Activated CD4-positive, alpha-beta memory T cell treated with anti-CD3 and anti-CD28 coated beads, Interleukin-2, amount 10 ng/mL, durations not matched to agents 7 days and 5 days (primary cell): ENCODE results near the gene CASP3. TPM values are rescaled to one million over a fixed set of nuclear protein-coding genes. Genes with fewer than 3 reads are reported as not detected.
"Not testable (repeated sequence)": the region's sequence is repeated elsewhere in the genome, so short reads cannot be mapped to it uniquely, and the experiment has no call there.

ENCODE experiments used
- CTCF ChIA-PET: fragments of 350-600 bp; sonication (Branson Sonifier 250); formaldehyde crosslinking; loops from one replicate; lab custom pipeline; 2021; ENCODE audit warnings: antibody characterized with exemption, inconsistent platforms; lab: Charles Lee
- POLR2A ChIA-PET: fragments of 350-600 bp; sonication (Branson Sonifier 250); formaldehyde crosslinking; loops from one replicate; lab custom pipeline; 2021; ENCODE audit warnings: antibody characterized with exemption; lab: Charles Lee
- DNase-seq: peaks from one replicate; pipeline ENCODE4 v3.0.0-alpha.2; 2020
- H3K27ac Mint-ChIP-seq: one replicate; pipeline ENCODE4 v1.8.0; 2021; ENCODE audit warnings: mild to moderate bottlenecking, mixed read lengths
- H3K27me3 Mint-ChIP-seq: one replicate; pipeline ENCODE4 v1.8.0; 2021; ENCODE audit warnings: mixed read lengths
- H3K36me3 Mint-ChIP-seq: one replicate; pipeline ENCODE4 v1.8.0; 2021; ENCODE audit warnings: low read depth, mixed read lengths
- H3K4me1 Mint-ChIP-seq: one replicate; pipeline ENCODE4 v1.8.0; 2021; ENCODE audit warnings: mixed read lengths
- H3K4me3 Mint-ChIP-seq: one replicate; pipeline ENCODE4 v1.8.0; 2021; ENCODE audit warnings: mild to moderate bottlenecking, mixed read lengths
- H3K9me3 Mint-ChIP-seq: one replicate; pipeline ENCODE4 v1.8.0; 2021; ENCODE audit warnings: mixed read lengths
- total RNA-seq, 2 experiments: library from RNA; stranded (reverse); gene quantifications; one replicate each; pipeline ENCODE4 v1.2.3, GENCODE V29; 2021

Gene CASP3
- total RNA-seq, 2 experiments from 2014 or later = 71.4 to 77.1 TPM

- DNase-seq = no peak
- H3K27me3 Mint-ChIP-seq = peaks cover 24% of the 10 kb centered on the region
- CTCF ChIA-PET = no interaction called here
- POLR2A ChIA-PET = no interaction called here
- no peak overlapping the region for H3K27ac Mint-ChIP-seq
- H3K9me3 Mint-ChIP-seq = peaks cover 13% of the 10 kb centered on the region
- H3K36me3 Mint-ChIP-seq = no peaks in the 10 kb centered on the region
- no peak overlapping the region for H3K4me3 Mint-ChIP-seq
- H3K4me1 Mint-ChIP-seq = no peaks in the 10 kb centered on the region
Observed at GRCh38 chr4:184599492-184600135, 49.6 kb downstream of the CASP3 start.

- H3K4me3 Mint-ChIP-seq = no peak overlapping the region
- no peak overlapping the region for H3K27ac Mint-ChIP-seq
- DNase-seq = no peak
- H3K36me3 Mint-ChIP-seq = no peaks in the 10 kb centered on the region
- POLR2A ChIA-PET = no interaction called here
- H3K27me3 Mint-ChIP-seq = peaks cover 27% of the 10 kb centered on the region
- CTCF ChIA-PET = no interaction called here
- H3K4me1 Mint-ChIP-seq = no peaks in the 10 kb centered on the region
- H3K9me3 Mint-ChIP-seq = peaks cover 9% of the 10 kb centered on the region
Observed at GRCh38 chr4:184598753-184599491, 50.3 kb downstream of the CASP3 start.

- H3K27me3 Mint-ChIP-seq = peaks cover 18% of the 10 kb centered on the region
- ChIA-PET POLR2A (no interaction called here), CTCF (no interaction called here)
- no peak for DNase-seq
- no peaks in the 10 kb centered on the region for H3K9me3 Mint-ChIP-seq
- no peak overlapping the region for H3K4me3 Mint-ChIP-seq
- H3K4me1 Mint-ChIP-seq = no peaks in the 10 kb centered on the region
- no peak overlapping the region for H3K27ac Mint-ChIP-seq
- H3K36me3 Mint-ChIP-seq = no peaks in the 10 kb centered on the region
Observed at GRCh38 chr4:184596617-184597185, 52.5 kb downstream of the CASP3 start.

- peaks cover 12% of the 10 kb centered on the region for H3K27me3 Mint-ChIP-seq
- H3K9me3 Mint-ChIP-seq = no peaks in the 10 kb centered on the region
- H3K27ac Mint-ChIP-seq = no peak overlapping the region
- no peak overlapping the region for H3K4me3 Mint-ChIP-seq
- ChIA-PET CTCF (no interaction called here), POLR2A (no interaction called here)
- no peaks in the 10 kb centered on the region for H3K4me1 Mint-ChIP-seq
- H3K36me3 Mint-ChIP-seq = no peaks in the 10 kb centered on the region
- no peak for DNase-seq
Observed at GRCh38 chr4:184596044-184596616, 53.1 kb downstream of the CASP3 start.

- Mint-ChIP-seq H3K9me3 (no peaks in the 10 kb centered on the region), H3K4me3 (no peak overlapping the region), H3K4me1 (no peaks in the 10 kb centered on the region), H3K27ac (no peak overlapping the region), H3K36me3 (no peaks in the 10 kb centered on the region), H3K27me3 (peaks cover 9% of the 10 kb centered on the region)
- CTCF ChIA-PET = no interaction called here
- POLR2A ChIA-PET = no interaction called here
- no peak for DNase-seq
Observed at GRCh38 chr4:184595430-184595829, 53.8 kb downstream of the CASP3 start.

- Mint-ChIP-seq H3K4me3 (no peak overlapping the region), H3K27me3 (peaks cover 7% of the 10 kb centered on the region), H3K9me3 (no peaks in the 10 kb centered on the region), H3K36me3 (no peaks in the 10 kb centered on the region), H3K4me1 (no peaks in the 10 kb centered on the region), H3K27ac (no peak overlapping the region)
- no peak for DNase-seq
- ChIA-PET POLR2A (no interaction called here), CTCF (no interaction called here)
Observed at GRCh38 chr4:184593461-184593860, 55.8 kb downstream of the CASP3 start.

GRCh38 chr4:184591747-184592270 lies 57.4 kb downstream of the CASP3 start:
- H3K27ac Mint-ChIP-seq, H3K27me3 Mint-ChIP-seq, H3K4me3 Mint-ChIP-seq, H3K4me1 Mint-ChIP-seq, H3K36me3 Mint-ChIP-seq, POLR2A ChIA-PET, CTCF ChIA-PET, DNase-seq, H3K9me3 Mint-ChIP-seq: not testable (repeated sequence)

GRCh38 chr4:184591070-184591677 lies 58.1 kb downstream of the CASP3 start:
- Mint-ChIP-seq H3K36me3 (no peaks in the 10 kb centered on the region), H3K27me3 (peaks cover 7% of the 10 kb centered on the region), H3K27ac (no peak overlapping the region), H3K4me1 (no peaks in the 10 kb centered on the region), H3K4me3 (no peak overlapping the region), H3K9me3 (no peaks in the 10 kb centered on the region)
- ChIA-PET POLR2A (no interaction called here), CTCF (interaction anchor here (1.1 kb wide), 1 partner anchor 16 kb away, joined by 3 read pairs; no protein-coding TSS in a partner anchor)
- DNase-seq = no peak

GRCh38 chr4:184590196-184590595 lies 59.1 kb downstream of the CASP3 start:
- no peak for DNase-seq
- Mint-ChIP-seq H3K27me3 (peaks cover 5% of the 10 kb centered on the region), H3K36me3 (no peaks in the 10 kb centered on the region), H3K4me3 (no peak overlapping the region), H3K9me3 (no peaks in the 10 kb centered on the region), H3K4me1 (peaks cover 2% of the 10 kb centered on the region), H3K27ac (no peak overlapping the region)
- CTCF ChIA-PET = no interaction called here
- POLR2A ChIA-PET = no interaction called here

- Mint-ChIP-seq H3K4me1 (peaks cover 10% of the 10 kb centered on the region), H3K36me3 (no peaks in the 10 kb centered on the region), H3K27ac (no peak overlapping the region), H3K4me3 (no peak overlapping the region), H3K27me3 (peaks cover 3% of the 10 kb centered on the region), H3K9me3 (no peaks in the 10 kb centered on the region)
- POLR2A ChIA-PET = no interaction called here
- no peak for DNase-seq
- CTCF ChIA-PET = no interaction called here
Observed at GRCh38 chr4:184588893-184589292, 60.4 kb downstream of the CASP3 start.

GRCh38 chr4:184587701-184588100 lies 61.5 kb downstream of the CASP3 start:
- peaks cover 3% of the 10 kb centered on the region for H3K27me3 Mint-ChIP-seq
- no peaks in the 10 kb centered on the region for H3K9me3 Mint-ChIP-seq
- DNase-seq = no peak
- peaks cover 15% of the 10 kb centered on the region for H3K4me1 Mint-ChIP-seq
- H3K4me3 Mint-ChIP-seq = no peak overlapping the region
- POLR2A ChIA-PET = no interaction called here
- CTCF ChIA-PET = interaction anchor here (1.3 kb wide), 1 partner anchor 73 kb away, joined by 3 read pairs; no protein-coding TSS in a partner anchor
- H3K36me3 Mint-ChIP-seq = no peaks in the 10 kb centered on the region
- H3K27ac Mint-ChIP-seq = no peak overlapping the region

GRCh38 chr4:184587221-184587620 lies 62.0 kb downstream of the CASP3 start:
- POLR2A ChIA-PET = no interaction called here
- no peaks in the 10 kb centered on the region for H3K36me3 Mint-ChIP-seq
- peaks cover 15% of the 10 kb centered on the region for H3K4me1 Mint-ChIP-seq
- peaks cover 3% of the 10 kb centered on the region for H3K27me3 Mint-ChIP-seq
- DNase-seq = no peak
- no peak overlapping the region for H3K27ac Mint-ChIP-seq
- CTCF ChIA-PET = interaction anchor here (0.7 to 1.3 kb wide), 2 partner anchors 73 to 172 kb away, joined by 3 to 4 read pairs; no protein-coding TSS in a partner anchor
- H3K9me3 Mint-ChIP-seq = peaks cover 2% of the 10 kb centered on the region
- no peak overlapping the region for H3K4me3 Mint-ChIP-seq
